GM12801 (cell line): ENCODE data around the gene RIOX2.

Experiments used
- TF ChIP-seq, protein P1 (sequence below): IDR thresholded peaks from one replicate; pipeline ENCODE4 v1.5.1; 2011; ENCODE audit warnings: control low read depth; ENCODE audit not compliant: insufficient read length; ENCODE audit errors: extremely low read depth

The RIOX2 gene

DNA sequence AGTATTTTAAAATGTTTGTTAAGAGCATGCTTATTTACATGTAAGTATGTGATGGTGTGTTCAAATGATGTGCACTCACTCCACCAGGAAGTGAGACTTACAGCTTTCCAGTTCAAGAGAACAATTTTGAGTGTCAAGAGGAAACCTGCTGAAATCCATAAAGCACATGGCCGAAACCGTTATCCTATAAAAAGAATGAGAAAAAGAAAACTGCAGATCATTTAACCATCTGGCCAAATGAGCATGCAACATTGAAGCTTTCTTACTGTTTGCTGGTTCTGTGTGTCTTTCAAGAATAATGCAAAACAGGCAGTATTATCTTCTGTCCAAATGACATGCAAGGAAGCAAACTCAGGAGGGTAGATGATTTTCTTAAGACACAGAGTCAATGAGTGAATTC, 36.6 kb upstream of the RIOX2 start:
- TF ChIP-seq, protein P1, sequence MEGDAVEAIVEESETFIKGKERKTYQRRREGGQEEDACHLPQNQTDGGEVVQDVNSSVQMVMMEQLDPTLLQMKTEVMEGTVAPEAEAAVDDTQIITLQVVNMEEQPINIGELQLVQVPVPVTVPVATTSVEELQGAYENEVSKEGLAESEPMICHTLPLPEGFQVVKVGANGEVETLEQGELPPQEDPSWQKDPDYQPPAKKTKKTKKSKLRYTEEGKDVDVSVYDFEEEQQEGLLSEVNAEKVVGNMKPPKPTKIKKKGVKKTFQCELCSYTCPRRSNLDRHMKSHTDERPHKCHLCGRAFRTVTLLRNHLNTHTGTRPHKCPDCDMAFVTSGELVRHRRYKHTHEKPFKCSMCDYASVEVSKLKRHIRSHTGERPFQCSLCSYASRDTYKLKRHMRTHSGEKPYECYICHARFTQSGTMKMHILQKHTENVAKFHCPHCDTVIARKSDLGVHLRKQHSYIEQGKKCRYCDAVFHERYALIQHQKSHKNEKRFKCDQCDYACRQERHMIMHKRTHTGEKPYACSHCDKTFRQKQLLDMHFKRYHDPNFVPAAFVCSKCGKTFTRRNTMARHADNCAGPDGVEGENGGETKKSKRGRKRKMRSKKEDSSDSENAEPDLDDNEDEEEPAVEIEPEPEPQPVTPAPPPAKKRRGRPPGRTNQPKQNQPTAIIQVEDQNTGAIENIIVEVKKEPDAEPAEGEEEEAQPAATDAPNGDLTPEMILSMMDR: no peak

DNA sequence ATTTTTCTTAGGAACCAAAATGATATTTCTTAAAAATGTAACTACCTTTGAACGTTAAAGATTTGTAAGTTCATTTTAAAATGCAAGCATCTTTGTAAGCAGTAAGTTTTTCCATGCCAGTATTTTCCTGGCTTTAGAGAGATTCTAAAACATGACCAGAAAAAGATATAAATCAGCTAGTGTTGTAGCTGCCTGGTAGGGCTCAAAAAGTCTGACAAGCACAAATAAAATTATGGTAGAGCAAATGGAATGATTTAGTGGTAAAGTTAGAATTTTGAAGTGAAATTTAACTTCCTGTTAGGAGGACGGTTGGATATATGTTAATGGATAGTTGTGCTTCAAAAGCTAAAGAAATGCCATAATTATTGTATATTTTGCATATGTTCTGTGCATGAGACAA, 33.2 kb upstream of the RIOX2 start:
- TF ChIP-seq, protein P1: no peak

DNA sequence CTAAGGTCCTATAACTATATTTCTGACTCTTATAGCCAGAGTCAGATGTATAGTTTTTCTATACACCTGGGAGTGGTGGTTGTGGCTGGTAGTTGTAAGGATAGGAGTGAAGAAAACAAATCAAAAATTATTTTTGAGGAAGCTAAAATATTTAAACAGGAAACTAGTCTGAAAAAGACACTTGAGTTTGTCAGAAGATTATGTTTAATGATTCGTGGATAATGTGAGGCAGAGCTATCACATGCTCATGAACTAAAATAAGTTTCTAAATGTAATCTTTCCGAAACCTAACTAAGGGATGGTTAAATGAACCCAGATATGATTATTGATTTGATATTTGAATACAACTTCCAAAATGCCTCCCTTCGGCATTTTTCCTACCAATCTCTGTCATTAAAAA, 32.5 kb upstream of the RIOX2 start:
- TF ChIP-seq, protein P1: no peak

DNA sequence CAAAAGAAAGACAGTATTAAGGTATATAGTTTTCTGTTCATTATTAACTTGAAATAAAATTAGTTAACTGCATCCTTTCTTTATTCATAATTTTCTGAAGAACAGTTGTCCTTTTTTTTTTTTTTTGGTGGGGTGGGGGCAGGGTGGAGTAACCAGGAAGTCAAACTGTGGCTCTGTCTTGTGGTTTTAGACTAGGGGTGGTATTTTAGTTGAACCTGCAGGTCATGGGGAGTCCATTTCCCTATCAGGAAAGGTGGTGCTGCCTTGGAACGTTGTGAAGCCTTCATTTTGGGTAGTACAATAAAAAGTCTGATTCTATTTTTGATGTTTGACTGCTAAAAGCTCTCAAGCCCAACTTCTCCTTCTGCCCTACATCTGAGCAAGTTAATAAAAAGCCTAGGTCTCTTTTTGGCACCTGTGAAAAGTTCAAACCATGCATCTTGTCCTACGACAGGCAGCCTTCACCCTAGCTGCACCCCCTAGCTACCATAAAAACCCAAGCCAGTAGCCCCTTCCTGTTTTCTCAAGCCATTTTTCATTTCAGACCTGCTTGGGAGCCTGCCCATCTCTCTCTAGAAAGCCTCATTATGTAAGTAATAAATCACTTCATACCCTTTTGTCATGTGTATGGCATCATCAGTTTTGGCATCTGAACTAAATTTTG, 31.2 kb upstream of the RIOX2 start:
- TF ChIP-seq, protein P1: no peak

DNA sequence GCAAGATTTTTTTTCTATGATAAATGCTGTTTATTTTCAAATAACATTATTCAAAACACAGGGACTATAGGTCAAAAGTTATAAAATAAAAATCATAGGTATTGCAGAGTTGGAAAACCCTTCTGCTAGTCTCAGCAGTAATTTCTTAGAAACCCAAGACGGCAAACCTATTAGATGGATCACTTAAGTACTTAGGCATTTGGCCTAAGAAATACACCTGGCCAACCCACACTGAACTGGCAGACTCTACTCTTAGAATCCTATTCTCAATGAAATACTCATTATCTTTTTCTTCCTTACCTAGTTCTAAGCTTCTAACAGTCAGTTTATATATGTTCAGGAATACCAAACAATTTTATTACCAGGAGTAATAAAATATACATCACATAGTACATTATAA, 30.5 kb upstream of the RIOX2 start:
- TF ChIP-seq, protein P1: no peak

DNA sequence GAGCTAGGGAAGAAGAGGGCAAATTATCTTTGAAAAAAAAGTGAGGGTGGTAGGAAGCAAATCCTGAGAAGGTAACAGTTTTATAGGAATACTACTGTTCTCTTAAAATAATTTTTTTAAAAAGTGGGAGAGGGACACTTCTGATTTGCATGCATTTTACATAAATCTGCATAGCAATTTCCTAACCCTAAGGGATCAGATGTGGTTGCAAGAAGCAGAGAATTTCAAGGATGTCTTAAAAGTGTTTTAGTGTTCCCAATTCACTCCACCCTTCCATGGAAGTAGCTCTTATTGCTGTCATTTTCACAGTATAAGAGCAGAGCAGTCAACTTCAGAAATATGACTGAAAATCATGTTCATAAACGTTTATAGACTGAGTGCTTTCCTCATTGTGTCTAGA, 27.8 kb upstream of the RIOX2 start:
- TF ChIP-seq, protein P1: no peak

DNA sequence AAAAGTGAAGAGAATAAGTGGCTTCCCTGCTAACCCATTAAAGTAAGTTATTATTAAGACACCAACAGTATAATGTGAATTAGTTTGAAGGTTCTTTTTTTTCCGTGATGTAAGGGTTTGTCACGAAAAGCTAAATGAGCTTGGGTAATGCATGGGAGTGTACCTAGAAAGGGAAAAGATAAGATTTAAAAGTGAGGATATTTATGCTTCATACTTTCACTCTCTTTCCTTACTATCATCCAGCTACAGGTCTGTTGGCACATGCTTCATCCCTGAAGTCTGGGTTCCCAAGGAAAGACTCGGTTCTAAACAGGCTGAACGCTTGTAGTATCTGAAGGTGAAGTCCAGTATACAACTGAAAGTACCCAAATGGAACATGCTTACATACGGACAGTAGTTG, 26.9 kb upstream of the RIOX2 start:
- TF ChIP-seq, protein P1: no peak

DNA sequence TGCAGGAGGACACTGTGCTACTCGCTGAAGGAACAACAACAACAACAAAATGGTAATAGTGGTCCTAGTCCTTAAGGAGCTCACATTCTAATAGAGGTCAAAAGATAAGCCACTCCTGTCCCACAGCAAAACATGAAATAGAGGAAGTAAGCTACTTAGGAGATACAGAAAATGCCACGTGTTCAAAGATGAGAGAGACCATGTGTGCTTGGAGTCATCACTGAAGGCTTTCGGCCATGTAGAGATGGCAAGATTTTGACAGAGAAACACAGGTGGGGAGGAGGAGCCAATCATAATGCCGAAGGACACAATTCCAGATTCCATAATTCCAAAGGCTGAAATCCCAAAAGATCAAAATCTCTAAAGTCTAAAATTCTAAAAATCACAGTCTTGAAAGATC, 24.8 kb upstream of the RIOX2 start:
- TF ChIP-seq, protein P1: no peak
